NK-92 (cell line): ENCODE results near the gene WDR46.

ENCODE experiments used
- DNase-seq: peaks from one replicate; lab custom pipeline; 2025; ENCODE audit not compliant: unreplicated experiment; lab: John Stamatoyannopoulos, UW

The WDR46 gene

GRCh38 chr6:33313709-33314514 lies 24.9 kb upstream of the WDR46 start, which contains the start of gene TAPBP:
TSS of gene TAPBP (minus strand) at chr6:33314078. CDS start at chr6:33314041, 37 bp downstream.
- DNase-seq = peak; percentile 66

- no peak for DNase-seq
Measured at GRCh38 chr6:33313105-33313708, 24.2 kb upstream of the WDR46 start.

- peak; percentile 26 for DNase-seq
Measured at GRCh38 chr6:33312361-33313104, 23.5 kb upstream of the WDR46 start.

- no peak for DNase-seq
Measured at GRCh38 chr6:33306356-33306755, 17.3 kb upstream of the WDR46 start.

- DNase-seq = no peak
Measured at GRCh38 chr6:33305052-33305451, 16.0 kb upstream of the WDR46 start.

GRCh38 chr6:33304216-33304615 lies 15.2 kb upstream of the WDR46 start:
- no peak for DNase-seq

GRCh38 chr6:33301877-33302276 lies 12.8 kb upstream of the WDR46 start:
- no peak for DNase-seq

GRCh38 chr6:33299237-33299944 lies 10.4 kb upstream of the WDR46 start:
- peak; percentile 43 for DNase-seq

- DNase-seq = no peak
Measured at GRCh38 chr6:33298773-33299236, 9.8 kb upstream of the WDR46 start, which contains the start of gene RGL2. TSS of gene RGL2 (minus strand) at chr6:33298942. CDS start at chr6:33298610, 332 bp downstream.

- DNase-seq = no peak
Measured at GRCh38 chr6:33297956-33298772, 9.1 kb upstream of the WDR46 start.

- DNase-seq = no peak
Measured at GRCh38 chr6:33297406-33297955, 8.4 kb upstream of the WDR46 start.

- no peak for DNase-seq
Measured at GRCh38 chr6:33296797-33297405, 7.9 kb upstream of the WDR46 start.

GRCh38 chr6:33295621-33296369 lies 6.8 kb upstream of the WDR46 start:
- DNase-seq = no peak

- no peak for DNase-seq
Measured at GRCh38 chr6:33294086-33294823, 5.2 kb upstream of the WDR46 start.

GRCh38 chr6:33292996-33293682 lies 4.1 kb upstream of the WDR46 start:
- DNase-seq = no peak

GRCh38 chr6:33290459-33290858 lies 1.4 kb upstream of the WDR46 start:
- no peak for DNase-seq

- DNase-seq = no peak
Measured at GRCh38 chr6:33289784-33290315, 811 bp upstream of the WDR46 start.
